HG03064 (cell line): ENCODE results near the gene ZNF367.

Experiments
- ATAC-seq: cut with Tn5 transposase; IDR thresholded peaks from one replicate; pipeline ENCODE4 v1.9.1; 2021; ENCODE audit warnings: low read depth; ENCODE audit not compliant: unreplicated experiment

ZNF367 gene

GRCh38 chr9:96408409-96409280 lies 9.5 kb downstream of the ZNF367 start:
- ATAC-seq: no peak

- ATAC-seq: no peak
Measured at GRCh38 chr9:96400132-96400910, 17.8 kb downstream of the ZNF367 start.

- ATAC-seq: no peak
Measured at GRCh38 chr9:96399325-96399633, 18.9 kb downstream of the ZNF367 start.

- ATAC-seq: no peak
Measured at GRCh38 chr9:96398582-96399324, 19.4 kb downstream of the ZNF367 start.

GRCh38 chr9:96395964-96396363 lies 22.2 kb downstream of the ZNF367 start:
- ATAC-seq: no peak

DNA sequence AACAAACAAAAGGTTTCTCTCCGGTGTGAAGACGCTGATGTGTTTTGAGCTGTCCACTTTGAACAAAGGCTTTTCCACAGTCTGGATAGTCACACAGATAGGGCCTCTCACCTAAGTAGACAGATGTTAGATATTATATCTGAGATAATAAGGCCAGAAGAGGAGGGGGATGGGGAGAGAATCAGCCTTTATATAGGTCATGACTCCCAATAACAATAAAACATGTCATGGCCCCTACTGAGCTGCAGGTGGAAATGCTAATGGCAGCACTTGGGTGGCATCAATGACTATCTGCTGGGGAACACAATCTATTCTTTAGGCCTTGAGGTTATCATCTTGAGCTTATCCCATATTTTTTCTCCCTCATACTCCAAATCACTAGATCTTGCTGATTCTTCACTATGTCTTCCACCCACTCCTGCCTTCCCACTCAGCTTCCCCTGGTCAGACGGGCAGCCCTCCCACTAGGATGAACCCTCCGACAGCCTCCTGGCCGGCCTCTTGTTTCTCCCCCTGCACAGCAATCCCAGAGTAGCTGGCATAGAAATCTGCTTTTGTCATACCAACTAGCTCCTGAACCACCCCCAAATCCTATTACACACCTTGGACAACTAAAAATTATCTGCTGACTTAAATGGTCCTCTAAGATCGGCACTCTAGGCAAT lies 23.2 kb downstream of the ZNF367 start:
- no peak for ATAC-seq

GRCh38 chr9:96392263-96392662 lies 25.9 kb downstream of the ZNF367 start:
- no peak for ATAC-seq

DNA sequence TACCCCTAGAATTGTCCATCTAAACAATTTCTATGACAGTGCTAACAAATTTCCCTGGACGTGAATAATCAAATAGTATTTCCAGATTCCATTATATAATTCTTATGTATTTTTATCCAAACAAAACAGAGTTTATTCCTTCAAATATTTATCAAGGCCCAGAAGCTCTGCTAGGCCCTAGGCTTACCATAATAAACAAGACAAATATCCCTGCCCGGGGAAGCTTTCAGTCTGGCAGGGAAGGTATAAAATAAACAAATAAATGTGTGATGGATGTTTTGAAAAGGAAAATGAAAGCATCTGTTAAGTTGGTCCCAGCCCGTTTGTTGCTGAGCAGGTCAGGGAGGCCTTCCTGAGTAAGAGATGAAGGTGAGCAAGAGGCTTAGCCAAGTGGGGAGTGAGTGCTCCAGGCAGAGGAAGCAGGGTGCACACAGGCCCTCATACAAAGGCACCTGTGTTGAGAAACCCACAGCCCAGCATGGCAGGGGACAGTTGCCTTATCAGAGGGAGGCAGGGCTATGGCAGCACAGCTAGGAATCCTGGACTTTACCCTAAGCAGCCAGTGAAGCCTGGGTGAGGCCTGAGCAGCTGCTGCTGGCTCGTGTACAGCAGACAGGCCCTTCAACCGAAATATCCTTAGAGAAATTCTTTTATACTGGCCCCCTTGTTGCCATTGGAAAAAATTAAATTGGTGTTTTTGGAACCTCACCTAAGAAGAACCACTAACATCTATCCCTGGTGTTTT lies 27.0 kb downstream of the ZNF367 start:
- no peak for ATAC-seq

- ATAC-seq: no peak
Measured at GRCh38 chr9:96388144-96388543, 30.0 kb downstream of the ZNF367 start.

- ATAC-seq: no peak
Measured at GRCh38 chr9:96386157-96386556, 32.0 kb downstream of the ZNF367 start.

GRCh38 chr9:96383165-96383942 lies 34.8 kb downstream of the ZNF367 start, which contains the start of gene SLC35D2:
TSS of gene SLC35D2 (minus strand) at chr9:96383711. CDS start at chr9:96383634, 77 bp downstream.
- no peak for ATAC-seq

DNA sequence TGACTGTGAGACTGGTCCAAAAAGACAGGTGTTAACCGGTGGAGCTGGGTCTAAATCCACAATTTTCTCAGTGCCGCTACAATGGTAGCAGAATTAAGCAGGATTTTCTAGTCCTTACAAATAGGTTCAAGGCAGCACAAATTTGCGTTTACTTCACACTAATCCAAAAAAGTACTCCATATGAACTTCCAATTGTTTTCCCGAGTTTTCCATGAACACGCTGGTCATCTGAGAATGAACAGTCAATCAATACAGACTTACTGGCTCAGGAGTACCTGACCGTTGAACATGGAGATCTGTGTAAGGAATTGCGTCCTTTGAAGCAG lies 35.4 kb downstream of the ZNF367 start:
- ATAC-seq: no peak

- no peak for ATAC-seq
Measured at GRCh38 chr9:96382175-96382574, 36.0 kb downstream of the ZNF367 start.

- no peak for ATAC-seq
Measured at GRCh38 chr9:96381696-96382095, 36.5 kb downstream of the ZNF367 start.

DNA sequence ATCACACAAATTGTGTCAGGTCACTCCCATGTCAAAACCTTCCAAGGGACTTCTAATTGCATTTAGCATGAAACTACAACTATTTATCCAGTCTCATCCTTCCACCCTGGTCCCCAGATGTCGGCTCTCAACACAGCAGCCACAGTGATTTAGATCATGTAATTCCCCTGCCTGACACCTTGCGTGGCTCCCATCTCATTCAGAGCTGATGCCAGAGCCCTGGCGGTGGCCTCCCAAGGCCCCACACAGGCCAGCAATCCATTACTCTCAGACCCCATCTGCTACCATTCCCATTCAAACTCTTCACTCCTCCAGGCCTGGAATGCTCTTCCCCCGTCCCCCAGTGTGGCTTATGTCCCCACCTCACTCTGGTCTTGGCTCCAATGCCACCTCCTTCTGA lies 37.0 kb downstream of the ZNF367 start:
- ATAC-seq: no peak

DNA sequence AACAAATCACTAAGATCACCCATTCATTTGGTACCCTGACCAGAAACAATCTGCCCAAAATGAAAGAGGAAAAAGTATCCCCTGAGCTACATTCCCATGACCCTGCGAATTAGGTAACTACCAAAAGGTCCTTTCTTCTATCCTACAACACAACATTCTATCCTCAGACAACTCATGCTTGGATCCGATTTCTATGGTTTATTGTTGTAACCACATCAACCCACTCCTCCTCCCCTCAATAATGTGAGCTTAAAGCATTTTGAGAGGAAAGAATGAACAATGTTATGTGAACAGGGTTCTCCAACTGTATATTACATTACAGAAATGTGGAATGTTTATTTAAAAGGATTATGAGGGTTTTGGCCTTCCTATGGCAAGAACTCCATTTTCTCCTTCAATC lies 38.7 kb downstream of the ZNF367 start:
- no peak for ATAC-seq

DNA sequence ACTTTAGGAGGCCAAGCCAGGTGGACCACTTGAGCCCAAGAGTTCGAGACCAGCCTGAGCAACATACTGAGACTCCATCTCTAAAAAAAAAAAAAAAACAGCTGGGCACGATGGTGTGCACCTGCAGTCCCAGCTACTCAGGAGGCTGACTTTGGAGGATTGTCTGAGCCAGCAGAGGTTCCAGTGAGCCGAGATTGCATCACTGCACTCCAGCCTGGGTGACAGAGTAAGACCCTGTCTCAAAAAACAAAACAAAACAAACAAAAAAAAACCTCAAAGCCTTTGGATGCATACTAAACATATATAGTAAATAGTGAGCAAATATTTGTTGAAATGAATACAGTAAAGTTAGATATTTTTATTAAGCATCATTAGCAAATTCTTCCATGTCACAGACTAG lies 40.0 kb downstream of the ZNF367 start:
- ATAC-seq: no peak

- no peak for ATAC-seq
Measured at GRCh38 chr9:96376891-96377874, 41.0 kb downstream of the ZNF367 start.
